ENCODE measurements around the gene ABCA3.
"Not testable (repeated sequence)": the region's sequence is repeated elsewhere in the genome, so short reads cannot be mapped to it uniquely, and the experiment has no call there.

ABCA3 gene

DNA sequence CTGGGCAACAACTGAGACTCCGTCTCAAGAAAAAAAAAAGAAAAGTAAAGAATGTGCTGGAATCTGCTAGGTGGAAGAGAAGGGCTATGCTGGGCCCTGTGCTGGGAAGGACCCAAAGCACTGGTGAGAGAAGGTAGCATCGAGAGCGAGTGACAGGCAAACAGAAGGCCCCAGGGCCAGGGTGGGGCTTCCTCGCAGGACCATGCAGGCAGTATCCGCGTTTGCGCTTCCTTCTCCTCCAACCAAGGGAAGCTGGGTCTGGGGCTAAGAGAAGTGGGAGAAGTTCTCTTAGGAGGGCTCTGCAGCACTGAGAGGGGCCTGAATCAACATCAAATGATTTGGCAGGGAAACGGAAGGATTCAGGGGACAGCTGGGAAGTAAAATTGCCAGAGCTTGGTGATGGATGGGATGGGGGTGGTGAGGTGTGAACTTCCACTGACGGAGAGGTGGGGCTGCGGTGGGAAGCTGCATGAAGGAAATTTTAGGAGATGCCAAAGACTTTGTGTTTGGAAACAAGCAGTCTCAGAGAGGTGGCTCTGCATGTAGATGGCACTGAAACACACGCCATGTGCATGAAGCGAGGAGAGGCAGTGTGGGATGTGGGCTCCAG, 83.9 kb downstream of the ABCA3 start:
- no peak for DNase-seq (ENCODE audit: low spot score)

DNA sequence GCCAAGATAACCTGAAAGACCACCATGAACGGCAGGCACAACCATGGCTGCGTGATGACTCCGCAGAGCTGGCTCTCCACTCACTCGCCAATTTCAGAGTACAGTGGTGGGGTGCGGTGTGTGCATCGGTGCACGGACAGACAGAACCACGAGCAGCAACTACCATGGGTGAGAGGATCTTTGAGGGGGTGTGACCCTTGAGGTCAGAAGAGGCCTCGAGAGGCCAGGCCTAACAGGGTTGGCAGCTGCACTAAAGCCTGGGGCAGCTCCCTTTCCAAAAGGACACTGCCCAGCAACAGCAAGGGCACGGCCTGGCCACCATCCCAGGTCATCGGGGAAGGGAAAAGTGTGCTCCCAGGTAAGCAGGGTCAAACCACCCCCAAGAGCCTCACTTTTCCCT, 87.2 kb downstream of the ABCA3 start:
- no peak for DNase-seq (ENCODE audit: low spot score)

DNA sequence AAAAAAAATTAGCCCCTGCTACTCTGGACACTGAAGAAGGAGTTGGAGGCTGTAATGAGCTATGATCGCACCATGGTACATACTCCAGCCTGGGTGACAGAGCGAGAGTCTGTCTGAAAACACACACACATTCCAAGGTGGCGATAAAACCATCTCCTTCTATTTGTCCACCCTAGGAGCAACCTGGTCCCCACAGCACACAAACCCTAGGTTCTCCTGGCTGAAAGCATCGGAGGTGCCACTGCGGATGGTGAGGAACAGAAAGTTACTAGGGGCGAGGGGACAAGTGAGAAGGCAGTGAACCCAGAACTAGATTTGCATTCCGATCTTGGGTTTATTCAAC, 87.8 kb downstream of the ABCA3 start:
- DNase-seq (ENCODE audit: low spot score): no peak

DNA sequence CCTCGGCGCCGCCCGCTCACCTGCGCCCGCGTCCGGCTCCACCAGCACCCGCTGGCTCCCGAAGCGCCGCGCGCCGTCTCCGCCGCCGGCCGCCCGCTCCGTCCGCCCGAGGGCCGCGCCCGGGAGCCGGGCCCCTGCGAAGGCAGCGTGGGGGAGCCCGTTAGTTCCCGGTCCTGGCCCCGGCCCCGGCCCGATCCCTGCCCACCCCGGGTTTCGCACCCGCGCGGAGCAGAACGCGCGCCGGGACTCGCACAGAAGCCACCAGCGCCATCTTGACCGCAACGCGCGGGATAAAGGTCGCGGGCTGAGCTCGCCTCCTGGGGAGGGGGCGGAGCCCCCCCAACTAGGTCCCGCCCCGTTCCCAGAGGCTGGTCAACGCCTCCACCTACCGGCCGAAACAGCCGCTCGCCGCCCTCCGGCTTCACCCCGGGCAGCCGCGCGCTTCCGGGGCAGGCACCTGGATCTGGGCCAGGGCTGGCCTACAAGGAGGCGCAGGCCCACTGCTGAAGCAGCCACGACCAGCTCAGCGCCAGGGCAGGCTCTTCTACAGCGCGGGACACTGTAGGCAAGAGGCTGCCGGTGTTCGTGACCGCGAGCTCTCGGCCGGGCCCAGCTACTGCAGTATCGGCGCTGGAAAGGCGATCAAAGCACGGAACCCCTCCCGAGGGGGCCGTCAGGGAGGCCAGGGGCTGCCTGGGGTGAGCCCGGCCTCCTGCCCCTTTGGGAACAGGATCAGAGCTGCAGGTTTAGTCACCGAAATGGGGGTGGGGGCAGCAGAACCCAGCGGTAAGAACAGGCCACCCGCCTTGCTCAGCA, 89.0 kb downstream of the ABCA3 start, which contains the start of gene ECI1:
Gene ECI1 (minus strand): TSS at position 292 of the 816 bp plus-strand sequence. CDS start 21 bp downstream, at position 271.
- peak; percentile 85 for DNase-seq (ENCODE audit: low spot score)

DNA sequence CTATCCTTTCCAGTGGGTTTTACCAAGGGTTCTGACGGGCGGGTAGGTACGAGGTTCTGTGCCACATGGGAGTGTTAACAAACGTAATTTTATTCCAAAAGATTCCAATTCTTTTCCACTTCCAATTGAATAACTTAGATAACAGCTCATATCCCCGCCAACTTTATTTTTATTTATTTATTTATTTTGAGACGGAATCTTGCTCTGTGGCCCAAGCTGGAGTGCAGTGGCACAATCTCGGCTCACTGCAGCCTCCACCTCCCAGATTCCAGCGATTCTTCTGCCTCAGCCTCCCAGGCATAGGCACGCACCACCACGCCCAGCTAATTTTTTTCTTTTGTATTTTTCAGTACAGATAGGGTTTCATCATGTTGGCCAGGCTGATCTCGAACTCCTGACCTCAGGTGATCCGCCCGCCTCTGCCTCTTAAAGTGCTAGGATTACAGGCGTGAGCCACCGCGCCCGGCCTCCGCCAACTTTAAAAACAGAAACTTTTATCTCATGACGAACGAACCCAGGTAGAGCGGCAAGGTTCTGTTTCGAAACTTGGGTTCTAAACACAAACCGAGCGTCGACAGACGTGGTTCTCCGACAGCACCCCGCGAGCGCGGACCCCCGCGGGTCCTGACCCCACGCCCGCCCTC, 89.8 kb downstream of the ABCA3 start:
- peak; percentile 43 for DNase-seq (ENCODE audit: low spot score)

DNA sequence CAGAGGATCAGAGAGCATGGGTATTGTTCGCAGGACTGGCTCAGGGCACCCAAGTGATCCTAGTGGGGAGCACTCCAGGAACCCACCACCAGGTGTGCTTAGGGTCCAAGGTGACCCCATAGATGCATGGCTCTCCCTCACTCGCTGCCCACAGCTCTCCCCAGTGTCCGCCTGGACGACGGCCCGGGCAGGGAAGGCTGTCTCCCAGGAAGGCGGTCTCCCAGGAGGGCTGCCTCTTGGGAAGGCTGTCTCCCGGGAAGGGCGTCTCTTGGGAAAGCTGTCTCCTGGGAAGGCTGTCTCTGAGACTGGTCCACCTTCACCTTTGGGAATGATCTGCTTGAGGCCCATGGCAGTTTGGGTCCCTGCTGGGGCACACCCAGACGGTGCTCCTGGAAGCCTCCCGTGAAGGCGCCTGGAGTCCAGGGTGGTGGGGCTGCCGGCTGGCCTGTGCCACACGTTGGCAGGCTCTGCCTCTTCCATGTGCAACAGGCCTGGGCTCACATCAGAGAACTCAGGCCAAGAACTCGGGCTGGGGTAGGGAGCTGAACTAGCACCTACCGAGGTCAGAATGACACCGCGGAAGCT, 94.1 kb downstream of the ABCA3 start:
- DNase-seq (ENCODE audit: low spot score): no peak

DNA sequence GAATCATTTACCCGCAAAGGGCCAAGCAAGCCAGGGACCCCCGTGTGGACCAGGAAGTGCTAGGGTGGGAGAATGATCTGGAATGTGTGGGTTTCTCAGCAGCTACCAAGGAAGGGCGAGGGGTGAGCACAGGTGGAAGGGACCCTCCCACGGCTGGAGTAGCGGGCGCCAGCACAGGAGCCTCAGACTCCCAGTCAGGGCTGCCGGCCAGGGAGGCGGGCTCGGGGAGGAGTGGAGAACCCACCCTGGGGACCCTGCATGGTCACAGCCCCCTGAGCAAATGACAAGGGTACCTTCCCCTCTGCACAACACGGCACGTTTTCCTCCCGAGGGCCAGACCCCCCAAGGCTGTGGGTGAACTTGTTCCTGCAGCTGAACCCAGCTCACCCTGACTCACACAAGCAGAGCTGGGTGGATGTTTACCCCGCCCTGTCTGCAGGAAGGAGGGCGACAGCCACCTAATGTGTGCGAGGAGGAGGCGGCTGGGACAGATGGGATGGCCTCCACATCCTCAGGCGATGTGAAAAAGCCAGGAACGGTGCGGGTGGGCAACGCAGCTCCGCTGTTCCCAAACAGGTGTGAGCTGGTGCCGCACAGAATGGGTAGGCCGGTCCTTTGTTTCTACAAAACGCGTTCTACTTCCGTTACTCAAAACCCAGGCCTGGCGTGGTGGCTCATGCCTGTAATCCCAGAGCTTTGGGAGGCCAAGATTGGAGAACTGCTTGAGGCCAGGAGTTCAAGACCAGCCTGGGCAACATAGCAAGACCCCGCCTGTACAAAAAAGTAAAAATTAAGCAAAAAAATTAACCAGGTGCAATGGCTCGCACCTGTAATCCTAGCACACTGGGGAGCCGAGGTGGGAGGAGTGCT, 95.4 kb downstream of the ABCA3 start:
- DNase-seq (ENCODE audit: low spot score): no peak

DNA sequence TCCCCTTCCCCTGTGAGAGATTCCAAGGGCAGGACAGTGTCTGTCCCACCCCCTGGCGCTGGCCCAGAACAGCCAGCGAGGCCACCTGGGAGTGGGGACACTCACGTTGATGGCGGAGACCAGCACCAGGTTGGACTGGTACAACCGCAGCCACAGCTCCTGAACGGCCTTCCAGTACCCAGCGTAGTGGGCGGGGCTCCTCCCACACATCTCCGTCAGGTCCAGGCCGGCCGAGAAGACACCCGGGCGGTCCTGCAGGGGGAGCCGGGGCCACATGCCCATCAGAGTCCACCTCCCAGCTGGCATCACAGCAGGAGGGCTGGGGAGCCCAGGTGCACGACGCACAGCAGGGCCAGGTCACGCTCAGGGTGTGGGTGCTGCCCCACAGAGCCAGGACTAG, 96.2 kb downstream of the ABCA3 start:
- no peak for DNase-seq (ENCODE audit: low spot score)

DNA sequence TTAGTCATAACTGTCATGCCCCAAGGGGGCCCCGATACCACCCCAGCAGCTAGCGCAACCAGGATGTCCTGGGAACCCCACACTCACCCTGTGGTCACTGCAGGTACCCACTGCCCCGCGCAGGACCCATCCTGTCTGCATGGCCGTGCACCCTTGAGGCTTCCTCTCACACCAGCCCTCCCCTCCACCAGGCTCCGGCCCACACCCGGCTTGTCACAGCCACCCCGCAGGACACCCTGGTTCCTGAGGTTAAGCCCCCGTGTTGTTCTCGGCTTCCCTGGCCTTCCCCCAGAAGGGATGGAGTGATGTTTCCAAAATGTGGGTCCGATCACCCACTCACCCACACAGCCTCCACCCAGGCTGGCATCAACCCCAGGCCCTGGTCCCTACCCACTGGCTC, 96.7 kb downstream of the ABCA3 start:
- no peak for DNase-seq (ENCODE audit: low spot score)

DNA sequence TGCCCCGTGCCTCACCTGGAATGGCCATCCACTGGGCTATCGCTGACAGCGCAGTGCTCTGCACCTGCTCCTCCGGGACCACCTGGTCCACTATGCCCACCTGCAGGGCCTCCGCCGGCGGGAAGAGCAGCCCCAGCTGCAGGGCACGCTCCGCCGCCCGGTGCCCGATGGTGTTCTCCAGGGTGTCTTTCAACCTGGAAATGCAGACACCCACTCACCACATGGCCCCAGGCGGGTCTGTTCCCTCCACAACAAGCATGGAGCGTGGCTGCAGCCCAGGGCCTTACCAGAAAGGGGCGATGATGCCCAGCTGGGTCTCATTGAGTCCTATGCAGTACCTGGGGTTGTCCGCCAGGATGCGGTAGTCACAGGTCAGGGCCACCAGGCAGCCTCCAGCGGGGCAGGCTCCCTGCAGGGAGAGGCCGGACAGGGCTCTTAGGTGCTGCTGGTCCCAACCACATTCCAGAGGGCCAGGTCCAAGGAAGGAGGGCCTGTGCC, 97.4 kb downstream of the ABCA3 start:
- DNase-seq (ENCODE audit: low spot score): no peak

DNA sequence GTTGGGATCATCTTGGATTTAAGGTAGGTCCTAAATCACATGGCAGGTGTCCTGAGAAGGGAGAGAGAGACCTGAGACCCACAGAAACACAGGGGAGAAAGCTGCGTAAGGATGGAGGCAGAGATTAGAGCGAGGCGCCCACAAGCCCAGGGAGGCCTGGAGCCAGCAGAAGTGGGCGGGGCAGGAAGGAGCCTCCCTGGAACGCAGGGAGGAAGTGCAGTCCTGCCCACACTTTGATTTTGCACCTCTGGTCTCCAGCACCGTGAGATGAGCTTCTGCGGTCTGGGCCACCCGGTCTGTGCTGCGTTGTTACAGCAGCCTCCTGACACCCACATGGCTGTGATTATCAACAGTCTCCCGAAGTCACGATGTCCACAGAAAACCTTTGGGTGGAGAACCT, 97.9 kb downstream of the ABCA3 start:
- no peak for DNase-seq (ENCODE audit: low spot score)

DNA sequence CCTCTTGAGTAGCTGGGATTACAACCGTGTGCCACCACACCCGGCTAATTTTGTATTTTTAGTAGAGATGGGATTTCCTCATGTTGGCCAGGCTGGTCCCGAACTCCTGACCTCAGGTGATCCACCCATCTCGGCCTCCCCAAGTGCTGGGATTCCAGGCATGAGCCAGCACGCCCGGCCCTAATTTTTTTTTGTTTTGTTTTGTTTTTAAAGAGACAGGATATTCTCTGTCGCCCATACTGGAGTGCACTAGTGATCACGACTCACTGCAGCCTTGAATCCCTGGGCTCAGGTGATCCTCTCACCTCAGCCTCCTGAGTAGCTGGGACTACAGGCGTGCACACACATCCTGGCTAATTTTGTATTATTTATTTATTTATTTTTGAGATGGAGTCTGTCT, 100.2 kb downstream of the ABCA3 start:
- DNase-seq (ENCODE audit: low spot score): not testable (repeated sequence)

DNA sequence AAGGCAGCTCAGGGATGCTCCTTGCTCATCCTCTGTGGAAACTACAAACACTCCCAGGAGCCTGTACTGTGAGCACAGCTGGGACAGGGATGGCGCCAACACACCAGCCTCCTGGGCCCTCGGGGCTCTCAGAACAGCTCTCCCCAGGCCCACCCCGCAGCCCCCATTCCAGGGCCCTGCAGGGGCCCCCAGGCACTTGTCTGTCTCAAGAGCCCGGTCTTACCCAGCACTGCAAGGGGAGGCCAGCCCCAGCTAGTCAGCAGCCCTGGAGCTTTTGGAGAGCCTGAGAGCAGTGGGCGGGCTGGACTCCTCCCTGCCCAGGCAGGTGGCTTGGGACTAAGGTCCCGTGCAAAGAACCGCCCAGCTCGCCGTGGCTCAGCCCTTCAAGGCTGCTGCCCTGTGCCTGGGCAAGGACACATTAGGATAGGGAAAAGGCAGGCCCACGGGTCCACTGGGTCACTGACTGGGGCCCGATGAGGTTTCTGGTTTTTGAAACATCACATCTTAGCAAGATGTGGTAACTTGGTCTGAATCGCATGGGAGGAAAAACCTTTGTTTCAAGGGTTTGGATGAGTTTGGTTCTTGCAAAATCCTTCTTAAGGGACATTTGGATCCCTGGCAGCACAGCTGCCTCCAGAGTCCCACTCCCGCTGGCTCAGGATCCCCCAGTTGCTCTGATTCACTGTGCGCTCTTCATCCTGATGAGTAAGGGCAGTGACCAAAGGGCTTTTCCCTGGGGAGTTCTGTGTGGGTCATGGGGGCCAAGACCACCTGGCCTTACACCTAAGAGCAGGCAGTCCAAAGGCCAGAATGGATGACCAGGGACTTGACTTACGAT, 101.5 kb downstream of the ABCA3 start:
- no peak for DNase-seq (ENCODE audit: low spot score)

DNA sequence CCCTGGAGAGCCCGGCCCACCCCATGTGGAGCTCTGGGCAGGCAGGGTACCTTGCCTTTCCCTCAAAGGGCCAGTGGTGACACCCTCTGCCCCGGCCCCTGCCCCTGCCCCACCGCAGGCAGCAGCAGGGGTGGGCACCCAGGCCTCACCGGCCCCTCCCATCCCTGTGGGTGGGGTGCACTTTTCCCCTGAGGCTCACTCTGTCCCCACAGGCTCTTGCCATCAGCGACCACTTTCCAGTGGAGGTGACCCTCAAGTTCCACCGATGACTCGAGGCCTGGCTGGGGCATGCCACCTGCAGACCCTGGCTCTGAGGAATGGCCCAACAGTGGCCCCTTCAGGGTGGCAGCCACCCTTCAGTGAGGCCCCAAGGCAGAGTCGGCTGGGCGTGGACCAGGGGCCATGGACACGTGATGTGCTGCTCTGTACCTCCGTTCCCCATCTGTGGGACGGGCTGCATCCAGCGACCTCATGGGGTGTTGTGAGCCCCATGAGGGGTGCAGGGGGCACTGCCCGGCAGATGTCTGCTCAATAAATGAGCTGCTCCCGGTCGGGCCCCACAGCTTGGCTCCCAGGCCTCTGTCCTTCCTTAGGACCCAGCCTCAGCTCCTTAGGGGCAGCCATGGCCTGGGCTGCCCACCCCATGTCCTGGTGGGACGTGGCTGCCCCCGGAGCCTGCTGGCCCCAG, 102.2 kb downstream of the ABCA3 start:
- no peak for DNase-seq (ENCODE audit: low spot score)

DNA sequence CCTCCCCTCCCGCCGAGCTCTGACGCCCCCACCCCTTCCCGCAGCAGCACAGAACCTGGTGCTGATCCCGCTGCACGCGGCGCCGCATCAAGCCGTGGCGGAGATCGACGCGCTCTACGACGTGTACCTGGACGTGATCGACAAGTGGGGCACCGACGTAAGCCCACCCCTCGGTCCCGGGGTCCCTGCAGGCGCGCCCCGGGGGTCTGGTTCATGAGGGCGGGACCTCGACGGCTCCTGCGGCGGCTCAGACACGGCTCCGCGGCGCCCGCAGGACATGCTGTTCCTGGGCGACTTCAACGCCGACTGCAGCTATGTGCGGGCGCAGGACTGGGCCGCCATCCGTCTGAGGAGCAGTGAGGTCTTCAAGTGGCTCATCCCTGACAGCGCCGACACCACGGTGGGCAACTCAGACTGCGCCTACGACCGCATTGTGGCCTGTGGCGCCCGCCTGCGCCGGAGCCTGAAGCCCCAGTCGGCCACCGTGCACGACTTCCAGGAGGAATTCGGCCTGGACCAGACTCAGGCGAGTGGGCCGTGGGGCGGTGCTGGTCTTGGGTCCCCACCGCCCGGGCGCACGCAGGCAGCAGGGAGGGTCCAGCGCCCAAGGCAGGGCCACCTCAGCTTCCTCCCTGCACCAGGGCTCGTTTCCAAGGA, 102.9 kb downstream of the ABCA3 start:
- no peak for DNase-seq (ENCODE audit: low spot score)

DNA sequence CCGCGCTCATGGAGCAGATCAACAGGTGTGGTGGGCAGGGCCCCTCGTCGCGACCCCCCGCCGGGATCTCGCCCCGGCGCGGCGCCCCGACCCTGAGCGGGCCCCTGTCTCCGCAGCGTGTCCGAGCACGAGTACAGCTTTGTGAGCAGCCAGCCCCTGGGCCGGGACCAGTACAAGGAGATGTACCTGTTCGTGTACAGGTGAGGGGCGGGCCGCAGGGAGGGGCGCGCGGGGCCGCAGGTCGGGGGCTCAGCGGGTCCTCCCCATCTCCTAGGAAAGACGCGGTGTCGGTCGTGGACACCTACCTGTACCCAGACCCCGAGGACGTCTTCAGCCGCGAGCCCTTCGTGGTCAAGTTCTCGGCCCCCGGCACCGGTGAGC, 103.4 kb downstream of the ABCA3 start:
- no peak for DNase-seq (ENCODE audit: low spot score)

DNA sequence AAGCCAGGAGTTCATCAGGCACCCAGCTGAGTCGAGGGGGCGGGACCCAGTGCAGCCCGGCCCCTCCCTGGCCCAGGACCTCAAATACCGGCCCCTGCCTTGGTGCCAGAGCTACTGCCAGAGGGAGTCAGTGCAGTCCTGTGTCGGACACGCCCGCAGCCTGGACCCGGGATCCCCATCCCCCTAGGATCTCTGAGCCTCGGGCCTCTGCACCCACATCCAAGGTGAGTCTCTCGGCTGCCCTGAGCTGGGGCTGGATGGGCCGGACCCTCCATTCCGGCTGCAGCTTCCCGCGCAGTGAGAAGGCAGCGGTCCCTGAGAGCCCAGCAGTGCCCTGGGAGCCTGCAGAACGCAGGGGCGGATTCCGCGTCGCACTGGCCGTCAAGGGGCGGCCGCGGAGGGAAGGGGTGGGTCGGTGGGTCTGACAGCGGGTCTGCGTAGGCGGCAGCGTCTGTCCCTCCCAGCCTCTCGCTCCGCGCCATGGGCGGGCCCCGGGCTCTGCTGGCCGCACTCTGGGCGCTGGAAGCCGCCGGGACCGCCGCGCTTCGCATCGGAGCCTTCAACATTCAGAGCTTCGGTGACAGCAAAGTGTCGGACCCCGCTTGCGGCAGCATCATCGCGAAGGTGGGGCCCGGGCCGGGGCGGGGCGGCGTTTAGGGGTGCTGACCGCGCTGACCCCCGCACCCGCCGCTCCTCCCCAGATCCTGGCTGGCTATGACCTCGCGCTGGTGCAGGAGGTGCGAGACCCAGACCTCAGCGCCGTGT, 104.0 kb downstream of the ABCA3 start, which contains the start of gene DNASE1L2:
Gene DNASE1L2 (plus strand): TSS at position 108 of the 765 bp plus-strand sequence. CDS start 373 bp downstream, at position 481.
- no peak for DNase-seq (ENCODE audit: low spot score)

DNA sequence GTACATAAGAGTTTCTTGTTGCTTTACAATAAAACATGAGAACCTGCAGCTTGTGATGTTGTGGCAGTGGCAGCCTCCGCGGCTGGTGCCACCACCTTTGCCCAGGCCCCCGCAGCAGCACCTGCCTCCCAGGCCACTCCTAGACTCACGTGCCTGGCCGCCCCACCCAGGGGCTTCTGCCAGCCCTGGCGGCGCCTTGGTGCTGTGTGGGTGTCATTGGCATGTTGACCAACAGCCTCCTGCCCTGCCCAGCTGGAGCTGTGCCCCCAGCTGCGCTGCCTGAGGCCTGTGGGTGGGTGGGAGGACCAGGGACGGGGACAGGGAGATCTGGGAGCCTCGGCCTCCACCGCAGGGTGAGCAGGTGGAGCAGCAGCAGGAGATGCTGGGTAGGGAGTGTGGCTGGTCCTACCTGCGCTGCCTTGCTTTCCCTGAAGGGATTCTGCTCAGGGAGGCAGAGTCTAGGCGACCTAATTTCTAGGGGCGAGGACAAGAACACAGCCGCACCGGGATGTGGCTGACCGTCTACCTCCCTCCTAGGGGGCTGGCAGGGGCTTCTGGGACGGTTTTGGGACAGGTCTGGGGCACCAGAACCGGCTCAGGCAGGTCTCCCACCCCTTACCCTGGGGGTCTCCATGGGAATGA, 104.7 kb downstream of the ABCA3 start:
- no peak for DNase-seq (ENCODE audit: low spot score)

Data from CD4-positive, alpha-beta T cell treated with Interleukin-2 at 100 ng/mL for 4 hours (primary cell).